HG02623 (cell line): ENCODE data around the gene PHF2.

ENCODE experiments used
- ATAC-seq: cut with Tn5 transposase; IDR thresholded peaks from one replicate; pipeline ENCODE4 v1.9.1; 2021; ENCODE audit warnings: moderate library complexity; ENCODE audit not compliant: unreplicated experiment

The PHF2 gene

GRCh38 chr9:93697352-93698139 is 121.2 kb downstream of the PHF2 start:
- no peak for ATAC-seq

DNA sequence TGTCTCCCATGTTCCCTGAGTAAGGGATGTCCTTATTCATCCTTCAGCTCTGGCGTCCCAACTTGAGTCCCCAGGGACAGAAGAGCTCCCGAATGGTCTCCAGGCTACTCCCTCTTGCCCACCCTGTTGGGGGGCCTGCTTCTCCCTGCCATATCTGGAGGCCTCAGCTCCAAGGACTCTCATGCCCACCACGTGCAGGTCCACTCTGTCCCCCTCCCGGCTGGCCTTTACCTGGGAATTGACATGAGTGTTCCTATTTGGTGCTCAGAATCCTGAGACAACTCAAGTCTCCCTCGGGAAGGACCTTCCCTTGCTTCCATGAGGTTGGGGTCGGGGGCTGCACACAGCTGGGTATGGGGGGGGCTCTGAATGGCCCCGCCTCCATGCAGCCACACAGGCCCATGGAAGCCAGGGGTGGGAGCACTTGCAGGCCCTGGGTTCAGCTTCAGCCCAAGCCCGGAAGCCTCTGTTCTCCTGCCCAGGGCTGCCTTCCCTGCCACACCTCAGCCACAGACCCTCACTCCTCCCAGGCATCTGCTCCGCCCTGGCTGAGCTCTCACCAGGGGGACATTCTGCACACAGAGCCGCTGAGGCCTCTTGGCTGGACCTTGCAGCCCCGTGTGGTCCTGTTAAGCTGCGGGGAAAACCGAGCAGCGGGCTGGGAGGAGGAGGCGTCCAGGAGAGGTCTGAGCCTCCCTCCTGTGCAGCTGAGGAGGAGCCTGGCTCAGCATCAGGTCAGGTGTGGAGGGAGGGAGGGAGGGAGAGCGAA is 121.9 kb downstream of the PHF2 start:
- ATAC-seq = no peak

DNA sequence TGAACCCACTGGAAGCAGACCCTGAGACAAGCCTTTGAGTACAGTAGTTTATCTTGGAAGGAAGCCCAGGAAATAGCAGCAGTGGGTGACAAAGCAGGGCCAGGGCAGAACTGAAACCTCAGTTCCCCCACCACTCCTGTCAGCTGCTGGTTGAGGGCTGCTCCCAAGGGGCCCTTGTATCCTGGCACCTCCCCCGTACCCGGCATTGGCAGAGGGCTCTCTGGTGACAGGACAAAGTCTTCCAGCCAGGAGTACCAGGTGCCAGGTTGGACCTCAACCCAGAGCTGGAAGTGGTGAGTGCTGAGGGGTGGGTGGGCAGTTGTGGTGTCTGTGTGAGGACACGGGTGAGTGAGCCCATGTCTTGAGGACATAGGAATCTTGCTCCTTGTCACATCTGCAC is 123.3 kb downstream of the PHF2 start:
- no peak for ATAC-seq

GRCh38 chr9:93701494-93702218 is 125.3 kb downstream of the PHF2 start:
- no peak for ATAC-seq

DNA sequence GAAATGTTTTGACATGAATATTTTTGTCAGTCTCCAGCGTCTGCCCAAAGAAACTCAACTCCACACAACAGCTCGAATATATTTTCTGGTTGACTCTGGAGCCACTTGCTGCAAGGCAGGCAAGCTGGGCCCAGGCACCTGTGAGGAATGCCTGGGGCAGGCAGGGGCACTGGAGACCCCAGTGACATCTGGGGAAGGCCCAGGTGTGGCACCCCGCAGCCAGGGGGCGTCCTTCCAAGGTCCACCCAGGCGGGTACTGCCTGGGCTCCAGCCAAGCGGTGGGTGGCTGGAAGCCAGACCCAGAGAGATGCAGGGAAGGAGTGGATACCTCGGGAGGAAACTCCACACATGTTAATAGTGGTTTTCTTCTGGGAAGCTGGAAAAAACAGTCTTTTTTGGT is 125.9 kb downstream of the PHF2 start:
- no peak for ATAC-seq

DNA sequence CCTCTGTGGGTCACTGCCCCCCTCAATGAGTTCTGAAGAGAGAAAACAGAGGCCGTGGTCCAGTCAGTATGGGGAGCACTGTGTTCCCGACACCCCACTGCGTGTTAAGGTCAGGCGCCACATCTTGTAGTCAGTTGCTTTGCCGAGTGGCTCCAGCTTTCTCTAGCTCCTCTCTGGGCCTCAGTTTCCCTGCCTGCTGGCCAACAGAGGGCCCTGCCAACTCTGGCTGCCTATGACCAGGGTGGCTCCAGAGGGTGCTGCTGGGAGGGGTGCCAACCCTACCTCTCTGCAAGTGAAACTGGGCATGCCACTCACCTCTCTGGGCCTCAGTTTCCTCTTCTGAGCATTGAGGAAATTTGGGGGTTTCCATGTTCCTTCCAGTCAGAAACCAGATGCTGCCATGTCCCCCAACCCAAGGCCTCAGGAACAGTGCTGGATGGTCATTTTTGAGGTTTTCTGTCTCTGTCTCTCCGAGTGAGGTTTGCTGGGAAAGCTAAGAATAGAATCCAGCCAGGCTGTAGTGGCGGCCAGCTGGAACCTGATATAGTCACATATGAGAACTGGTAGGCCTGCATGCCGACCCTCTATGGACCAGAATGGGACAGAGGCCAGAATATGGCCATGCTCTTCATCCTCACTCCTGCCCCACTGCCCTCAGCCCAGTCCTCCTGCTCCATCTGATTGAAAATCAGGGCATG is 132.1 kb downstream of the PHF2 start:
- no peak for ATAC-seq

DNA sequence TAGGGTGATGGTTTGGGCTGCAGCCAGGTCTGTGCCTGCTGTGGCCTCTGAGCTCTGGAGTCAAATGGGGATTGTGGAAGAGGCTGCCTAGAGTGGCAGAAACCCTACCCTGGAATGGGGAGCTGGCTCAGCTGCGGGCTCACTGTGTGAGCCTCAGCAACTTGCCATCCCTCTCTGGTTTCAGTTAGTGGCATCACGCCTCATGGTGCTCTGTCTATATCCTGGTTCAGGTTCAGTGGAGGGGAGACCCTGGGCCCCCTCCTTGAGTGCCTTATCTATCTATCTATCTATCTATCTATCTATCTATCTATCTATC is 132.6 kb downstream of the PHF2 start:
- no peak for ATAC-seq

- no peak for ATAC-seq
Observed at GRCh38 chr9:93709600-93710369, 133.4 kb downstream of the PHF2 start.

DNA sequence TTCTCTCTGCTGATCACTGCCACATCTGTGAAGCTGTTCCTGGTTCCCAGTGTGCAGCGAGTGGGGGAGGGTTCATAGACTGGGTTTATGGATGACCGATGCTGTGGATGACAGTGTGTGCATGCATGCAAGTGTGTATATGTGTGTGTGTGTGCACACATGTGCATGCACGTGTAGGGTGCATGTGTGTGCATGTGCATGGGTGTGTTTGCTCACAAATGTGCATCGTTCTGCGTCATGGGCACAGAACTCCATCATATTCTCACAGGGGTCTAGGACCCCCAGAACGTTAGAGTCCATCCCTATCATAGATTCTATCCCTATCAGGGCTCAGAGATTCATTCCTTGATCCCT is 134.0 kb downstream of the PHF2 start:
- no peak for ATAC-seq

DNA sequence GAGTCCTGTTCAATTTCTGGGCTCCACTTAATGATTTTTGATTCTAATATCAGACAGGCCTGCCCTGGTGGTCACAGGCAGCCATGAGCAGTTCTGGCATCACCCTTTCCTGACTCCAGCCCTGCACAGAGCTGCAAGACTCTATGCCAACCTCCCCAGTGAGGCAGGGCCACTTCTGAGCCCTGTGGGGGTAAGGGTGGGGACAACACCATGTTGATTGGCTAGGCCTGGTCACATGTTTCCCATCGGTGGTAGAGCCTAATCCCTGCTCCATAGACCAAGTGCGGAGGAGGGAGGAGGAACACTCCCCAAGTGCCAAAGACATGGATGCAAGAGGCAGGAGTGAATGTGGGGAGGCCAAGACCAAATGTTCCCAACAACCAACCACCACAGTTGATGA is 134.6 kb downstream of the PHF2 start:
- no peak for ATAC-seq

GRCh38 chr9:93712896-93713295 is 136.5 kb downstream of the PHF2 start:
- no peak for ATAC-seq

DNA sequence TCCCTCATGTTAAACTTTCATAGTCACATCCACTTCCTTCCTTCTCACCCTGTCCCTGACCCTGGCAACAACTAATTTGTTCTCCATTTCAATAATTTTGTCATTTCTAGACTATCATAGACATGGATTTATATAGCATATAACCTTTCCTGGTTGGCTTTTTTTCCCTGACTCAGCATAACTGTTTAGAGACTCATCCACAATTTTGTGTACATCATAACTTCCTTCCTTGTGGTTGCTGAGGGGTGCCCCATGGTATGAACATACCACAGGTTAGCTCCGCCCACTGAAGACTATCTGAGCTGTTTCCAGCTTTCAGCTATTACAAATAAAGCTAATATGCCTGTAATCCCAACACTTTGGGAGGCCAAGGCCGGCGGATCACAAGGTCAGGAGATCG is 137.3 kb downstream of the PHF2 start:
- no peak for ATAC-seq

- ATAC-seq = no peak
Observed at GRCh38 chr9:93721417-93721965, 145.1 kb downstream of the PHF2 start.

DNA sequence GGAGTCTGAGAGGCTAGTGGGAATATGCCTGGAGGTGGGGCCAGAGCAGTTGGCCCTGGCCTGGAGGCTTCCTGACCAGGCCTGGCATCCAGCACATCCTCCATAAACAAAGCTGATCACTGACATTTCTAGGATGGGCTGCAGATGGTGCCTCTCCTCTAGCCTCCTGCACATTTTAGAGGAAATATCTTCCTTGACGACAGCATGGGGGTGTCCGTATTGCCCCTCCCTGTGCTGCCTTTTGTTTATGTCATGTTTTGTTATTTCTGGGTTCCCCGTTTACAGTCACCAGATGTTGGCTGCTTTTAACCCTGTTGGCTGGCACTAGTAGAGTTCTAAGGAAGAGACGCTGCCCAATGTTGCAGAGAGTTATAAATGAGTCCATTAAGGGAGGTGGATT is 148.5 kb downstream of the PHF2 start:
- ATAC-seq = no peak

DNA sequence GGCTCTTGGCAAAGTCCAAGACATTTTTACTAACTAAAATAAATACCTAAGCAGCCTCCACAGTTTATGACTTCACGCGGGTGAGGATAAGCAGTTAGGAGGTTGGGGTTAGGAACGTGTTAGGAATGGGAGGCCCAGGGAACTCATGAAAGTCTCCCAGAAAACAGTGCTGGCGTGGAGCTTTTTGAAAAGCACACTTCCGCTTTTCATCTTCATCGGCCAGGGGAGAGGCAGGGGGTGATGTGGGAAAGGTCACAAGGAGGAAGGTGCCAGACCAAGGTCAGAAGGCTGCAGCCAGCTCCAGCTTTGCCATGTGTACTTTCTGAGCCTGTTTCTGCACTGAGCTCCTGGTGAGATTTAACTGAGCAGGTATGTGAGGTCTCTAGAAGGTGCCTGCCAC is 149.0 kb downstream of the PHF2 start:
- ATAC-seq = no peak

DNA sequence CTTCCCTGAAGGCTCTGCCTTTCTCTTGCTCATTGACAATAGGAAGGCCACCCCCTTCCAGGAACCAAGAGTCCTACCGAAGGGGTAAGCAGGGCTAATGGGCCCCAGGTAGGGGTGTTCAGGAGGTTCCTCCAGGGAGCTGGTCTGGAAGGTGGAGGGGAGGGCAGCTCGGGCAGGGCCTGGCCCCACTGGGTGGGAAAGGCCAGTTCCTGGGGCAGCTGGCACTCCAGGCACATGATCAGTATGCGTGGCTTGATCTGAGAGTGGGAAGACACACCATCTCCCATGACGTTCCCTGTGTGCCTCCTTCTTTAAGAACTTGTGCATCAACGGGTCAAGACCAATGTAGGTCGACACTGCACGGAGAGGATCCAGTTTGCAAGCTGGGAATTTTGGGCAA is 149.8 kb downstream of the PHF2 start:
- no peak for ATAC-seq
